T-helper 1 cell treated with Interleukin-12 subunit alpha and Interleukin-12 subunit beta and Interleukin-4 antibody, amounts not matched to agents 30 μg/mL and 1 μg/mL, for 36 hours (primary cell): ENCODE results near the gene SULT6B1.

Experiments used
- H3K27ac Mint-ChIP-seq: one replicate; pipeline ENCODE4 v1.8.0; 2021; ENCODE audit warnings: mild to moderate bottlenecking, mixed read lengths
- H3K27me3 Mint-ChIP-seq: one replicate; pipeline ENCODE4 v1.8.0; 2021; ENCODE audit warnings: low read depth, mixed read lengths
- H3K36me3 Mint-ChIP-seq: one replicate; pipeline ENCODE4 v1.8.0; 2021; ENCODE audit warnings: low read depth, mixed read lengths
- H3K4me1 Mint-ChIP-seq: one replicate; pipeline ENCODE4 v1.8.0; 2021; ENCODE audit warnings: low read depth, mixed read lengths
- H3K4me3 Mint-ChIP-seq: one replicate; pipeline ENCODE4 v1.8.0; 2021; ENCODE audit warnings: mild to moderate bottlenecking, moderate library complexity, mixed read lengths
- H3K9me3 Mint-ChIP-seq: one replicate; pipeline ENCODE4 v1.8.0; 2021; ENCODE audit warnings: mixed read lengths

The SULT6B1 gene

DNA sequence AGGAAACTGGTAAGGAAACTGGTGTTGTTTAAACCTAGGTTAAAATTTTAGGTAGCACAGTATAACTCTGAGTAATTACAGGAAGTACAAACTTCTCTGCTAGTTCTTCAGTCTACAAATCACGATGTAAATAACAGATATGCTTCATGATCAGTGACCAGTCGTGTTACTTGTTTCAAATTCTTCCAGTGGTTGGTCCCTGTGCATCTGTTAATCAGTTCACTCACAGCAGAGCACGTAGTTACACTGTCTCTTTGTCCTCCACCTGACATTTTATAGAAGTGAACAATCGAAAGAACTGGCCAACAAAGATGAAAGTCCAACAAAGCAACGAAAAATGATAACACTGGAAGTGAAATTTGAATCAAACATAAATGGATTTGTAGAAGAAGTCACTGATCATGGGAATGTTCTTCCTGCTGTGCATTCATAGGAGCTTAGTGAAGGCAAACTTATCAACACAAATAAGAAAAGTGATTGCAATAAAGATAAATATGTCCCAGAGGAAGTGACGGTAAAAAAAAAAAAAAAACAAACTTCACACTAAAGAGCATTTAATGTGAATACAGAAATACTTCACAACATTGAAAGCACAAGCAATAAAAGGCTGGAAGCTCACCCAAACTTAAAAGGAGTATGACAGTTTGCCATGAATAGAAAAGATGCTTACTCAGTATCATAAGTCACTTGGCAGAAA is 38.7 kb downstream of the SULT6B1 start:
- H3K9me3 Mint-ChIP-seq = no peaks in the 10 kb centered on the region
- H3K27ac Mint-ChIP-seq = peak overlapping the region; percentile 78
- H3K36me3 Mint-ChIP-seq = peaks cover 47% of the 10 kb centered on the region
- peaks cover 42% of the 10 kb centered on the region for H3K4me1 Mint-ChIP-seq
- H3K4me3 Mint-ChIP-seq = peak overlapping the region; percentile 11
- H3K27me3 Mint-ChIP-seq = no peaks in the 10 kb centered on the region

DNA sequence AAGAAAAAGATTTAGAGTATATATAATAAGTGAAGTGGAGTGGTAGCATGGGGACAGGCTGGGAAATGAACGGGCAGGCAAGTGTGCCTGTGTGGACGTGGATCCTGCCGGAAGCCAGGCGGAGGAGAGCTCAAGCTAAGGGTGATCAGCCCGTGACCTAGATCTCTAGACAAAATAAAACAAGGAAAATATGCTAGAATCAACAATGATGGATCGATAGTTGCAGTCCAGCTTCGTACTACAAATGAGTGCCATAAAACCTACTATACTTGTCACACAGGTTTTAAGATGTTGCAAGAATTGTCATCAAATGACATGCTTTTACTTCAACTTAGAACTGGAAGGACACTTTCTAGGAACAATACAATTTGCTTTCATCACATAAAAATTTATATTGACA is 40.1 kb downstream of the SULT6B1 start:
- H3K27me3 Mint-ChIP-seq = no peaks in the 10 kb centered on the region
- H3K9me3 Mint-ChIP-seq = no peaks in the 10 kb centered on the region
- peaks cover 32% of the 10 kb centered on the region for H3K4me1 Mint-ChIP-seq
- H3K27ac Mint-ChIP-seq = no peak overlapping the region
- peaks cover 38% of the 10 kb centered on the region for H3K36me3 Mint-ChIP-seq
- no peak overlapping the region for H3K4me3 Mint-ChIP-seq

DNA sequence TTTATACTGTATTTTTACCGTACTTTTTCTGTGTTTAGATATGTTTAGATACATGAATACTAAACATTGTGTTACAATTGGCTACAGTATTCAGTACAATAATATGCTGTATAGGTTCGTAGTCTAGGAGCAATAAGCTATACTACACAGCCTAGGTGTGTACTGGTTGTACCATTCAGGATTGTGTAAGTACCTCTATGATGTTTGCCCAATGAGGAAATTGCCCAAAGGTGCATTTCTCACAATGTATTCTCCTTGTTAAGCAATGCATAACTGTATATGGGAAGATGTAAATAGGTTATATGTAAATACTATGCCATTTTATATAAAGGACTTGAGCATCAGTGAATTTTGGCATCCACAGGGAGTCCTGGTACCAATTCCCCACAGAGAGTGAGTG is 42.4 kb downstream of the SULT6B1 start:
- peaks cover 18% of the 10 kb centered on the region for H3K4me1 Mint-ChIP-seq
- no peak overlapping the region for H3K4me3 Mint-ChIP-seq
- peaks cover 35% of the 10 kb centered on the region for H3K36me3 Mint-ChIP-seq
- no peaks in the 10 kb centered on the region for H3K9me3 Mint-ChIP-seq
- H3K27ac Mint-ChIP-seq = no peak overlapping the region
- H3K27me3 Mint-ChIP-seq = no peaks in the 10 kb centered on the region

DNA sequence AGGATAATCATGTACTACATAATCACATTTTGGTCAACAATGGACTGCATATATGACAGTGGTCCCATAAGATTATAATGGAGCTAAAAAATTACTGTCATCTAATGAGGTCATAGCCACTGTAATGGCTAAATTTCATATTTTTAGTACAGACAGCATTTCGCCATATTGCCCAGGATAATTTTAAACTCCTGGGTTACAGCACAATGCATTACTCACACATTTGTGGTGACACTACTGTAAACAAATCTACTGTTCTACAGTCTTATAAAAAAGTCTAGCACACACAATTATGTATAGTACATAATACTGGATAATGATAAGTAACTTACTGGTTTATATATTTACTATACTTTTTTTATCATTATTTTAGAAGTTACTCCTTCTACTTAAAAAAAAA is 44.5 kb downstream of the SULT6B1 start:
- Mint-ChIP-seq H3K4me1 (peaks cover 7% of the 10 kb centered on the region), H3K27me3 (no peaks in the 10 kb centered on the region), H3K36me3 (peaks cover 45% of the 10 kb centered on the region), H3K27ac (no peak overlapping the region), H3K9me3 (no peaks in the 10 kb centered on the region), H3K4me3 (no peak overlapping the region)

DNA sequence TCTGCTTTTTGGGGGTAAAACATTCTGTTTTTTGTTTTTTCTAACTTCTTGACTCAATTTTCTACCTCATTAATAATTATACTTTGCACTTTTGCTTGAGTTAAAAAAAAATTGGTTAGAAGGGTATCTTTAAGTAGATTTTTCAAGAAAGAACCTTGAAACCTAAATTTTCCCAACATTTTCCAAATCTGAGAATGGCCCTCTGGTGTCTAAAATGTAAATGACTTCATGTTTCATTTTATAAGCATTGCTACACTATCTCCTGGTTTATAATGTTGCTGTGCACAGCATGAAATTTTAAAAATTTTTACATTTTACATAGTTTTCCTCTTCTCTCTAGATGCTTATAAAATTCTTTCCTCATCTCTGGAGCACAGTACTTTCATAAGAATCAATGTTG is 45.9 kb downstream of the SULT6B1 start:
- Mint-ChIP-seq H3K4me3 (no peak overlapping the region), H3K27ac (no peak overlapping the region), H3K4me1 (peaks cover 1% of the 10 kb centered on the region), H3K27me3 (no peaks in the 10 kb centered on the region), H3K36me3 (peaks cover 42% of the 10 kb centered on the region), H3K9me3 (no peaks in the 10 kb centered on the region)

DNA sequence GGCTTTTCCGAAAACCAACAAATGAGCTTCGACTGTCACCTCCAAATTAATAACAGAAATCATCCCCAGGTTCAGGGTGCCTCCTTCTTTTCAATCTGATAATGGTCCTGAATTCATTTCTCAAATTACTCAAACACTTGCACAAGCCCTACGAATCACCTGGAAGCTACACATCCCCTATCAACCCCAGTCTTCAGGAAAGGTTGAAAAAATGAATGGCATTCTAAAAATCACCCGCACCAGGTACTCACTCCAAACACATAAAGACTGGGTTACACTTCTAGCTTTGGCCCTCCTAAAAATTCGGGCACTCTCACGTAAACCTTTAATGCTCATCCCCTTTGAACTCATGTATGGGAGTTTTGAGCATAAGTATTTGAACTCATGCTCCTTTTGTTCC is 55.6 kb downstream of the SULT6B1 start:
- Mint-ChIP-seq H3K4me1 (peaks cover 6% of the 10 kb centered on the region), H3K36me3 (peaks cover 54% of the 10 kb centered on the region), H3K27me3 (no peaks in the 10 kb centered on the region), H3K9me3 (no peaks in the 10 kb centered on the region), H3K27ac (no peak overlapping the region), H3K4me3 (no peak overlapping the region)

DNA sequence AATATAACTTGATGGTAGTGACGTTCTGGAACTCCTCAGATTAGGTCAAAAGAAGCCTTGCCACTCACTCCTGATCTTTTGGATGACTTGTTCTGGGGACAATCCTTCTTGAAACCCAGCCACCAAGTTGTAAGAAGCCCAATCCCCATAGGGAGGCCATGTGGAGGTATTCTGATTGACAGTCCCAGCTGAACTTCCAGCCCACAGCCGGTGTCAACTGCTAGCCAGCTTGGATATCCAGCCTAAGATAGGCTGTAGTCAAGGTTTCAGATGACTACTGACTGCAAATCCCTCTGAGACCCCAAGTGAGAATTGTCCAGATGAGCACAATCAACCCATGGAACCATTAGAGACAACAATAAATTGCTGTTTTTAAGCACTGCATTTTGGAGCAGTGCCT is 63.1 kb downstream of the SULT6B1 start:
- Mint-ChIP-seq H3K4me1 (peaks cover 7% of the 10 kb centered on the region), H3K9me3 (no peaks in the 10 kb centered on the region), H3K4me3 (no peak overlapping the region), H3K27me3 (no peaks in the 10 kb centered on the region), H3K27ac (no peak overlapping the region), H3K36me3 (peaks cover 56% of the 10 kb centered on the region)

DNA sequence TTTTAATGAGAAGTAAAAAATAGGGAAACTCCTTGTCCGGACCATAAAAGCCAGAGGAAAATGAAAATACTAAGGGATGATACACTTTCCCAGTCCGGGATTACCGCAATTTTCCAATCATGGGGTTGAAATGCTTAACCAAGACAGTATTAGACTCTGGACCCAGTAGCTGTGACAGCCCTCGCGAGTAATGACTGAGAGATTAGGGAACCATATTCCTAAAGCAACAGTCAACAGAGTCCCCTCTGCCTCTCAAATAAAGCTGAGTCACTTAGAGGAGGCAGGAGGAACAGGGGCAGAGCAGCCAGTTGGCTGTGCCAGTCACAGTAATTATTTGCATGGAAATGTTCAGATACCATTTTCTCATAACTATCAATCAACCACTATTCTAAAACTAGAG is 69.3 kb downstream of the SULT6B1 start:
- Mint-ChIP-seq H3K36me3 (peaks cover 37% of the 10 kb centered on the region), H3K27me3 (no peaks in the 10 kb centered on the region), H3K27ac (no peak overlapping the region), H3K9me3 (no peaks in the 10 kb centered on the region), H3K4me3 (no peak overlapping the region), H3K4me1 (peaks cover 9% of the 10 kb centered on the region)
